ENCODE data around the gene MRPL18. TPM values are rescaled to one million over a fixed set of nuclear protein-coding genes. Genes with fewer than 3 reads are reported as not detected.
"Not testable (repeated sequence)": the region's sequence is repeated elsewhere in the genome, so short reads cannot be mapped to it uniquely, and the experiment has no call there.

The MRPL18 gene
- total RNA-seq, 1 experiment from 2014 or later, result 182 TPM

- DNase-seq (ENCODE audit: low spot score), result no peak
Observed at GRCh38 chr6:159772196-159772595, 18.1 kb upstream of the MRPL18 start.

GRCh38 chr6:159777240-159777904 is 12.9 kb upstream of the MRPL18 start:
- no peak for DNase-seq (ENCODE audit: low spot score)

- no peak for DNase-seq (ENCODE audit: low spot score)
Observed at GRCh38 chr6:159778131-159778530, 12.1 kb upstream of the MRPL18 start.

DNA sequence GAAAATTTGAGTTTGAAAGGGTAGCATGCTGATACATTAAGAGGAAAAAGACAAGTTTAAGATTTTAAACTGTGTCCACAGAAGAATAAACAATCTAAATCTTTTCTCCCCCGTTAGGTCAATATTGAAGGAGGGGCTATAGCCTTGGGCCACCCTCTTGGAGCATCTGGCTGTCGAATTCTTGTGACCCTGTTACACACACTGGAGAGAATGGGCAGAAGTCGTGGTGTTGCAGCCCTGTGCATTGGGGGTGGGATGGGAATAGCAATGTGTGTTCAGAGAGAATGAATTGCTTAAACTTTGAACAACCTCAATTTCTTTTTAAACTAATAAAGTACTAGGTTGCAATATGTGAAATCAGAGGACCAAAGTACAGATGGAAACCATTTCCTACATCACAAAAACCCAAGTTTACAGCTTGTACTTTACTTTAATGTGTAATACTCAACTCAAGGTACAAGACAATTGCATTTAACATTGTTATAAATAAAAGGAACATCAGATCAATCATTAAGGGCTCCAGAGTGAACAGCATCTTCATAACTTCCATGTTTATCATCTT is 11.6 kb upstream of the MRPL18 start:
- DNase-seq (ENCODE audit: low spot score), result no peak

GRCh38 chr6:159788276-159788675 is 2.0 kb upstream of the MRPL18 start:
- DNase-seq (ENCODE audit: low spot score), result no peak

DNA sequence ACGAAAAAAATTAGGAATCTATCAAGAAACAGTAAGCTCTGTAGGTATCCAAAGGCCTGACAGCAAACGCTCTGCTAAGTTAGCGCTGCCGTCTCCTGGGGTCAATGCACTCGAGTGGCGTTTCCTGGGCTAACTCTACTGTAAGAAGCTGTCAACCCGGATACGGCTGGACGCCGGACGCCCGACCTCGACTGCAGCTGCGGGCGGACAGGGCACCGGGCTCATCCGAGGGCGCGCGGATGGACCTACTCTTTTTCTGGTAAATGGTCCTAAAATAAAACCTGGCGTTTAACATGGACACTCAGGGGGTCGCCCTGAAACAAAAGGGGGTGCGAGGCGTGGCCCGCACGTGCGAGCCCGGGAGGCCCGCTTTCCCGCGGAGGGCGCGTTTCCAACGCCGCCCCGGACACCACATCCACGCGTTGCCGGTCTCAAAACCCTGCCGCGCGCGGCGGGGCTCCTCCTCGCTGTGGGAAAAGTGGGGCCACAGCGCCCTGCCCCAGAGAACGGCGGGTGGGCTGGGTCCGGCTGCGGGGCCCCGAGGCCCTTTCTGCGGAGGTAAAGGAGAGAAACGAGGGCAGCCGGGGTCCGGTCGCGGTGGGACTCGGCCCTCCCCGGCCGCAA is 1.4 kb upstream of the MRPL18 start:
- DNase-seq (ENCODE audit: low spot score), result peak; percentile 22

DNA sequence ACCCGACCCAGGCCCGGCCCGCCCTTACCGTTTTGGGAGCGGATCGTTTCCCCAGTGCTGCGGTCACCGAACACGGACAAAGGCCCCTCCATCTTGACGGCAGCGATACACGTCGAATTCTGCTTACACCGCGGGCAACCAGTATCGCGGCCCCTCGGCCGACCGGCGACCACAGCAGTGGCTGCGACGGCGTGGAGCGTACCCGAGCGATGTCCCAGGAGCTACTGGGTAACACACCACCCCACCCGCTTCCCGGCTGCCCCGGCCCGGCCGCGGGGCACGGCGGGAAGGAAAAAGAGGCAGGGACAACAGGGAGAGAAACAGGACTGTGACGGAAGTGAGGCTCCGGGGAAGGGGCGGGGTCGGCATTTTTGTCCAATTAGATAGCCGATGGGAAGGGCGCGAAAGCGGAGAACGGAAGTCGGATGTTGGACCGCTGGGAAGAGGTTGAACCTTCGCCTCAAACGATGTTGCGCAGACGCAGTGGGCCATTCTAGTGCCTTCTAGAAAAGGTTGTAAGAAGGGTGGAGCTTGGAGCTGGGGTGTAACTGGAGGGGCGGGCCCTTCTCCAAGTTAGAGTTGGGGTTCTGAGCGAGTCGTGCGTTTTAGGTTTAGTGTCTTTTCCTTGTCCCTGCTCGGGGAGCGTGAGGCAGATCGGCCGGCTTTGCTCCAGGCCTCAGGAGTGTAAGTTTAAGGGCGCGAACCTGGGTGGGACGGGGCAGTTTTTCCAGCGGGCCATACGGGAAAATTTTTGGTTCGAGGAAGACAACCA is 704 bp upstream of the MRPL18 start, which contains the start of gene TCP1:
TCP1 (minus strand) TSS at position 226 of the 772 bp plus-strand sequence; CDS start at position 92, 134 bp downstream.
- DNase-seq (ENCODE audit: low spot score), result peak; percentile 100

DNA sequence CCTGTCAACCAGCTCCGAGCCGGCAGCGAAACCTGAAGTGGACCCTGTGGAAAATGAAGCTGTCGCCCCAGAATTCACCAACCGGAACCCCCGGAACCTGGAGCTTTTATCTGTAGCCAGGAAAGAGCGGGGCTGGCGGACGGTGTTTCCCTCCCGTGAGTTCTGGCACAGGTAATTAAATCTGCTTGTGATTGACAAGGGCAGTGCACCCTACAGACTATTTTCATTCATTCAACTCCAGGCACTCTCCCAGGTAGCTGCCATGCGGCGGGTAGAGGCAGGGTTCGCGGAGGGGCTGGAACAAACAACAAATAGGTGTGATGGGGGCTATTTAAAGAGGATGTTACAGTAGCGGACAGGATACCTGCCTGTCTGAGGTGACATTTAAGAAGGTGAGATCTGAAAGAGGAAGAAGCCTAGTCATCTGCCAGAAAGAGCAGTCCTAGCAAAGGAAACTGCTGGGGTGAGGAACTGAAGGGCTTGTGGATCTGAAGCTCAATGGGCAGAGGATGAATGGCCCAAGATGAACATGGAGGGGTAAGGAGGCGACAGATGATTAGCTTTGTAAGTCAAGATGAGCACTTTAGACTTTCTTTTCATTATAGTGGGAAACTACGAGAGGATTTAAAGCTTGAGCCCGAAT is 810 bp downstream of the MRPL18 start:
- DNase-seq (ENCODE audit: low spot score), result no peak

- not testable (repeated sequence) for DNase-seq (ENCODE audit: low spot score)
Observed at GRCh38 chr6:159794976-159795375, 4.7 kb downstream of the MRPL18 start.

GRCh38 chr6:159797554-159797953 is 7.3 kb downstream of the MRPL18 start:
- no peak for DNase-seq (ENCODE audit: low spot score)

DNA sequence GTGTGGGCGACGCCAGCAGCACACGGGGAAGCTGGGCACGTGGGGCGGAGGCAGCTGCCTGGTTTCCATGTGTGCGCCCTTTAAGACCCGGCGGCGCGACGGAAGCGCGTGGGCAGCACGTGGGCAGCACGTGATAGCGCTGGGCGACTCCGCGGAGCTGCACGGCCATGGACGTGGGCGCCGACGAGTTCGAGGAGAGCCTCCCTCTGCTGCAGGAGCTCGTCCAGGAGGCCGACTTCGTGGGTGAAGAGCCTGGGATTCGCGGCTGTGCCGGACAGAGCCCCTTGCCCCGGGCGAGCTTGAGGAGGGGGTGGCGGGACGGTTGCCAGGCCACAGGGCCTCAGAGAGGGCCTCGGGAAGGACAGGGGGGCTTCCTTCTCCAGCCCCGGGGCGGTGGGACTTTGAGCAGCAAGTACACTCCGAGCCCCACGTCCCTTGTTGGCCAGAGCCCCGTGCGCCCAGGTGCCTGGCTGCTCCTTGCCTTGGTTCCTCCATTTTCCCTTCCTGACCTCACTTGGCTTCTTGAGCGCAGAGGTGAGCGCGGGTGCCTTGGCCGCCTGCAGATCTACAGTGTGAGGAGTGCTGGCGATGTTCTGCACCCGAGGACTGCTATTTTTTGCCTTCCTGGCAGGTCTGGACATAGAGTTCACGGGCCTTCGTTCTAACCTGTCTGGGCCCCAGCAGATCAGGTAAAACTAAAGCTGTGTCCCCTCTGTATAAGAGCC is 10.0 kb downstream of the MRPL18 start, which contains the start of gene PNLDC1:
PNLDC1 (plus strand) TSS at position 136 of the 725 bp plus-strand sequence; CDS start at position 168, 32 bp downstream.
- no peak for DNase-seq (ENCODE audit: low spot score)

DNA sequence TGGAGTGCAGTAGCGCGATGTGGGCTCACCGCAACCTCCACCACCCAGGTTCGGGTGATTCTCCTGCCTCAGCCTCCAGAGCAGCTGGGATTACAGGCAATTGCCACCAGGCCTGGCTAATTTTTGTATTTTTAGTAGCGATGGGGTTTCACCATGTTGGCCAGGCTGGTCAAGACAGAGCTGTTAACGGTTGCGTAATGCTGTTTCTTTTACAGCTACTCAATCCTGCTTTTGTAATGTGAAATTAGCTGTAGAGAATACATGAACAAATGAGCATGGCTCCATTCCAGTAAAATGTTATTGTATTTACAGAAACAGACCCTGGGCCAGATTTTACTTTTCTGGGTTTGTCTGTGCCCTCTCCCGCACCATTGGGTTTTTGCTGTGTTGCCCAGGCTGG is 11.7 kb downstream of the MRPL18 start:
- no peak for DNase-seq (ENCODE audit: low spot score)

- no peak for DNase-seq (ENCODE audit: low spot score)
Observed at GRCh38 chr6:159804504-159804903, 14.2 kb downstream of the MRPL18 start.

- no peak for DNase-seq (ENCODE audit: low spot score)
Observed at GRCh38 chr6:159805440-159806020, 15.3 kb downstream of the MRPL18 start.

- DNase-seq (ENCODE audit: low spot score), result no peak
Observed at GRCh38 chr6:159806021-159806458, 15.8 kb downstream of the MRPL18 start.

- DNase-seq (ENCODE audit: low spot score), result peak; percentile 39
Observed at GRCh38 chr6:159807150-159807858, 17.0 kb downstream of the MRPL18 start.

DNA sequence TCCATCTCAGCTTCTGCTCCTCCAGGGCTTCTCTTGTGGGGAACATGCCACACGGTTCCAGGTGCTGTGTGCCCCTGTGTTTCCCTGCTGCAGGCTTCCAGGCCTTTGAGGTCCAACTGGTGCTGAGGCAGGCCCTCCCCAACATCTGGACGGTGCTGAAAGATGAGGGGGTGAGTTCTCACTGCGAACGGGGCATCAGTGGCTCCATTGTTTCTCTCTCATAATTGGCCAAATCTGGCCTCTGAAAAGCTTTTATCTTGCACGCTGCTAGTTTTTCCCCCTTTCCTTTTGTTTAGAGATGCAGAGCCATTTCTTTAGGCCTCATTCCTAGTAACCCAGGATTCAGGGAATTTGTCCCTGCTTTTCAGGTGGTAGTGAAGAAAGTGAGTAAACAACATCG is 18.4 kb downstream of the MRPL18 start:
- no peak for DNase-seq (ENCODE audit: low spot score)

- no peak for DNase-seq (ENCODE audit: low spot score)
Observed at GRCh38 chr6:159809149-159809548, 18.9 kb downstream of the MRPL18 start.

DNA sequence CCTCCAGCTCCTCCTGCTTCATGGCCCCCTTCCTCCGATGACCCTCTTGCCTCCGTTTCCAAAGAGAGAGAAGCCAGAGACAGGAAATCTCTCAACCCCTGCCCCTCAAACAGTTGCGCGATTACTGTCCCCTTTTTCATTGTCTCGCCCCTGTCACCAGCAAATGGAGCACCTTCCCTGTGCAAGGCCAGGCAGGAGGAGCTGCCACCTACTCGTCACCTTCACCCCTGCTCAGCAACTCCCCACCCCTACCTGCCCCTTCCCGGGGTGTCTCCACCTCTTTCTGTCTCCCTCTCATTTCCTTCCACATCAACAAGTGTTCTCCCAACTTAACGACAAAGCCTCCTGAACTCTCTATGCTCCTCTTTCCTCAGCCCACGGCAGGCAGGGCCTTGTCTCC is 23.5 kb downstream of the MRPL18 start:
- DNase-seq (ENCODE audit: low spot score), result no peak

GRCh38 chr6:159815410-159815809 is 25.1 kb downstream of the MRPL18 start:
- DNase-seq (ENCODE audit: low spot score), result no peak

Measured in A172 (cell line).